DOHH2 (cell line): ENCODE measurements around the gene NMB.

Experiments
- EZH2phosphoT487 ChIP-seq: fragments of 200-600 bp; sonication (generic); IDR thresholded peaks from 2 replicates; pipeline ENCODE4 v1.6.1; 2017; ENCODE audit warnings: borderline replicate concordance, mild to moderate bottlenecking, antibody characterized with exemption, low read length, moderate library complexity, mixed read lengths
- TF ChIP-seq, protein P1 (sequence below): fragments of 200-600 bp; sonication (generic); IDR thresholded peaks from one replicate; pipeline ENCODE4 v1.5.1; 2014; ENCODE audit warnings: antibody characterized with exemption, mild to moderate bottlenecking, low read depth, low read length; ENCODE audit not compliant: poor library complexity, severe bottlenecking

DNA sequence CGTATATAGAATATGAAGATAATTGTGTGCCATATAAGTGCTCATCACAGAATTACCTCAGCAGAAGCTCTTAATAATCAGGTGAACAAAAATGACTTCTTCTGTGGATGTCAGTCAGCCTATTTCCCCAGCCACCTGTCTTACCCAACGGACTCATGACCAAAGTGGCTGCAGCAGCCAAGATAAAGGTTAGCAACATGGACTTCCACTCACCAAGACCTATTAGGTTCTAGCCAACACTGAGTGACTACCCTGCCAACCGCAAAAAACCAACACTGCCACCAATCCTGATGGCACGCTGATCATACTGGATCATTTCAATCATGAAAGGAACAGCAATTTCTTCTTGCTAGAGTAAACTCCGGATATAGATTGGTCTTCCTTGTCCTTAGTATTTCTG, 45.8 kb upstream of the NMB start:
- TF ChIP-seq, protein P1, sequence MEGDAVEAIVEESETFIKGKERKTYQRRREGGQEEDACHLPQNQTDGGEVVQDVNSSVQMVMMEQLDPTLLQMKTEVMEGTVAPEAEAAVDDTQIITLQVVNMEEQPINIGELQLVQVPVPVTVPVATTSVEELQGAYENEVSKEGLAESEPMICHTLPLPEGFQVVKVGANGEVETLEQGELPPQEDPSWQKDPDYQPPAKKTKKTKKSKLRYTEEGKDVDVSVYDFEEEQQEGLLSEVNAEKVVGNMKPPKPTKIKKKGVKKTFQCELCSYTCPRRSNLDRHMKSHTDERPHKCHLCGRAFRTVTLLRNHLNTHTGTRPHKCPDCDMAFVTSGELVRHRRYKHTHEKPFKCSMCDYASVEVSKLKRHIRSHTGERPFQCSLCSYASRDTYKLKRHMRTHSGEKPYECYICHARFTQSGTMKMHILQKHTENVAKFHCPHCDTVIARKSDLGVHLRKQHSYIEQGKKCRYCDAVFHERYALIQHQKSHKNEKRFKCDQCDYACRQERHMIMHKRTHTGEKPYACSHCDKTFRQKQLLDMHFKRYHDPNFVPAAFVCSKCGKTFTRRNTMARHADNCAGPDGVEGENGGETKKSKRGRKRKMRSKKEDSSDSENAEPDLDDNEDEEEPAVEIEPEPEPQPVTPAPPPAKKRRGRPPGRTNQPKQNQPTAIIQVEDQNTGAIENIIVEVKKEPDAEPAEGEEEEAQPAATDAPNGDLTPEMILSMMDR = no peak
- no peak for TF ChIP-seq EZH2phosphoT487
